Measurements from ENCODE around the gene TMEM86B.

TMEM86B gene

GRCh38 chr19:55246462-55247451 lies 18.2 kb upstream of the TMEM86B start:
- no peak overlapping the region for H3K4me3 ChIP-seq (ENCODE audit: low read length)
- H3K4me1 ChIP-seq (ENCODE audit: control insufficient read depth, insufficient read depth, low read length) = peaks cover 5% of the 10 kb centered on the region
- H3K4me2 ChIP-seq (ENCODE audit: low read length) = no peak overlapping the region
- no peaks in the 10 kb centered on the region for H3K9me3 ChIP-seq (replicated peaks; ENCODE audit: low read length)
- H3K9ac ChIP-seq (ENCODE audit: low read depth, low read length) = no peak overlapping the region
- H3K36me3 ChIP-seq (ENCODE audit: insufficient read depth, low read length) = peaks cover 34% of the 10 kb centered on the region
- no peaks in the 10 kb centered on the region for H3K27me3 ChIP-seq (ENCODE audit: control insufficient read depth, insufficient read depth, low read length)

- no peak overlapping the region for H3K9ac ChIP-seq (ENCODE audit: low read depth, low read length)
- peaks cover 45% of the 10 kb centered on the region for H3K36me3 ChIP-seq (ENCODE audit: insufficient read depth, low read length)
Measured at GRCh38 chr19:55245236-55245904, 16.8 kb upstream of the TMEM86B start.

GRCh38 chr19:55244004-55244680 lies 15.6 kb upstream of the TMEM86B start:
- Histone ChIP-seq H3K36me3 (ENCODE audit: insufficient read depth, low read length) (peaks cover 54% of the 10 kb centered on the region), H3K4me3 (ENCODE audit: low read length) (no peak overlapping the region)

More at GRCh38 chr19:55245236-55245904, 16.8 kb upstream of the TMEM86B start:
- Histone ChIP-seq H3K9me3 (replicated peaks; ENCODE audit: low read length) (no peaks in the 10 kb centered on the region), H3K27me3 (ENCODE audit: control insufficient read depth, insufficient read depth, low read length) (no peaks in the 10 kb centered on the region), H3K4me2 (ENCODE audit: low read length) (no peak overlapping the region), H3K4me3 (ENCODE audit: low read length) (no peak overlapping the region), H3K4me1 (ENCODE audit: control insufficient read depth, insufficient read depth, low read length) (no peaks in the 10 kb centered on the region)

GRCh38 chr19:55242517-55242916 lies 14.0 kb upstream of the TMEM86B start:
- Histone ChIP-seq H3K4me2 (ENCODE audit: low read length) (no peak overlapping the region), H3K4me3 (ENCODE audit: low read length) (no peak overlapping the region), H3K9me3 (replicated peaks; ENCODE audit: low read length) (no peaks in the 10 kb centered on the region), H3K27me3 (ENCODE audit: control insufficient read depth, insufficient read depth, low read length) (no peaks in the 10 kb centered on the region), H3K36me3 (ENCODE audit: insufficient read depth, low read length) (peaks cover 65% of the 10 kb centered on the region), H3K4me1 (ENCODE audit: control insufficient read depth, insufficient read depth, low read length) (no peaks in the 10 kb centered on the region), H3K9ac (ENCODE audit: low read depth, low read length) (no peak overlapping the region)

More at GRCh38 chr19:55244004-55244680, 15.6 kb upstream of the TMEM86B start:
- Histone ChIP-seq H3K4me2 (ENCODE audit: low read length) (no peak overlapping the region), H3K9ac (ENCODE audit: low read depth, low read length) (no peak overlapping the region), H3K4me1 (ENCODE audit: control insufficient read depth, insufficient read depth, low read length) (no peaks in the 10 kb centered on the region), H3K27me3 (ENCODE audit: control insufficient read depth, insufficient read depth, low read length) (no peaks in the 10 kb centered on the region), H3K9me3 (replicated peaks; ENCODE audit: low read length) (no peaks in the 10 kb centered on the region)

GRCh38 chr19:55241935-55242464 lies 13.4 kb upstream of the TMEM86B start:
- Histone ChIP-seq H3K36me3 (ENCODE audit: insufficient read depth, low read length) (peaks cover 71% of the 10 kb centered on the region), H3K4me1 (ENCODE audit: control insufficient read depth, insufficient read depth, low read length) (no peaks in the 10 kb centered on the region), H3K4me2 (ENCODE audit: low read length) (no peak overlapping the region), H3K9me3 (replicated peaks; ENCODE audit: low read length) (no peaks in the 10 kb centered on the region), H3K27me3 (ENCODE audit: control insufficient read depth, insufficient read depth, low read length) (no peaks in the 10 kb centered on the region), H3K9ac (ENCODE audit: low read depth, low read length) (no peak overlapping the region), H3K4me3 (ENCODE audit: low read length) (no peak overlapping the region)

GRCh38 chr19:55241143-55241934 lies 12.8 kb upstream of the TMEM86B start:
- H3K9ac ChIP-seq (ENCODE audit: low read depth, low read length) = no peak overlapping the region
- H3K4me1 ChIP-seq (ENCODE audit: control insufficient read depth, insufficient read depth, low read length) = no peaks in the 10 kb centered on the region
- H3K36me3 ChIP-seq (ENCODE audit: insufficient read depth, low read length) = peaks cover 73% of the 10 kb centered on the region
- H3K27me3 ChIP-seq (ENCODE audit: control insufficient read depth, insufficient read depth, low read length) = no peaks in the 10 kb centered on the region
- H3K4me2 ChIP-seq (ENCODE audit: low read length) = no peak overlapping the region
- H3K9me3 ChIP-seq (replicated peaks; ENCODE audit: low read length) = no peaks in the 10 kb centered on the region
- H3K4me3 ChIP-seq (ENCODE audit: low read length) = no peak overlapping the region

- no peaks in the 10 kb centered on the region for H3K9me3 ChIP-seq (replicated peaks; ENCODE audit: low read length)
- no peak overlapping the region for H3K9ac ChIP-seq (ENCODE audit: low read depth, low read length)
- no peaks in the 10 kb centered on the region for H3K4me1 ChIP-seq (ENCODE audit: control insufficient read depth, insufficient read depth, low read length)
- peaks cover 72% of the 10 kb centered on the region for H3K36me3 ChIP-seq (ENCODE audit: insufficient read depth, low read length)
- H3K4me2 ChIP-seq (ENCODE audit: low read length) = no peak overlapping the region
- H3K27me3 ChIP-seq (ENCODE audit: control insufficient read depth, insufficient read depth, low read length) = no peaks in the 10 kb centered on the region
- no peak overlapping the region for H3K4me3 ChIP-seq (ENCODE audit: low read length)
Measured at GRCh38 chr19:55240713-55241020, 12.1 kb upstream of the TMEM86B start.

GRCh38 chr19:55239004-55239403 lies 10.4 kb upstream of the TMEM86B start:
- Histone ChIP-seq H3K9me3 (replicated peaks; ENCODE audit: low read length) (no peaks in the 10 kb centered on the region), H3K4me1 (ENCODE audit: control insufficient read depth, insufficient read depth, low read length) (no peaks in the 10 kb centered on the region), H3K36me3 (ENCODE audit: insufficient read depth, low read length) (peaks cover 58% of the 10 kb centered on the region), H3K4me2 (ENCODE audit: low read length) (no peak overlapping the region), H3K27me3 (ENCODE audit: control insufficient read depth, insufficient read depth, low read length) (no peaks in the 10 kb centered on the region), H3K4me3 (ENCODE audit: low read length) (no peak overlapping the region), H3K9ac (ENCODE audit: low read depth, low read length) (no peak overlapping the region)

- H3K4me1 ChIP-seq (ENCODE audit: control insufficient read depth, insufficient read depth, low read length) = no peaks in the 10 kb centered on the region
- no peak overlapping the region for H3K4me3 ChIP-seq (ENCODE audit: low read length)
- no peaks in the 10 kb centered on the region for H3K9me3 ChIP-seq (replicated peaks; ENCODE audit: low read length)
- no peaks in the 10 kb centered on the region for H3K27me3 ChIP-seq (ENCODE audit: control insufficient read depth, insufficient read depth, low read length)
- peaks cover 61% of the 10 kb centered on the region for H3K36me3 ChIP-seq (ENCODE audit: insufficient read depth, low read length)
- no peak overlapping the region for H3K4me2 ChIP-seq (ENCODE audit: low read length)
- H3K9ac ChIP-seq (ENCODE audit: low read depth, low read length) = no peak overlapping the region
Measured at GRCh38 chr19:55238030-55238429, 9.5 kb upstream of the TMEM86B start.

GRCh38 chr19:55232986-55233385 lies 4.4 kb upstream of the TMEM86B start:
- Histone ChIP-seq H3K4me1 (ENCODE audit: control insufficient read depth, insufficient read depth, low read length) (no peaks in the 10 kb centered on the region), H3K36me3 (ENCODE audit: insufficient read depth, low read length) (peaks cover 60% of the 10 kb centered on the region), H3K4me2 (ENCODE audit: low read length) (no peak overlapping the region)

GRCh38 chr19:55232286-55232602 lies 3.7 kb upstream of the TMEM86B start:
- H3K4me3 ChIP-seq (ENCODE audit: low read length) = no peak overlapping the region
- H3K4me1 ChIP-seq (ENCODE audit: control insufficient read depth, insufficient read depth, low read length) = no peaks in the 10 kb centered on the region
- peaks cover 57% of the 10 kb centered on the region for H3K36me3 ChIP-seq (ENCODE audit: insufficient read depth, low read length)
- no peak overlapping the region for H3K9ac ChIP-seq (ENCODE audit: low read depth, low read length)
- H3K9me3 ChIP-seq (replicated peaks; ENCODE audit: low read length) = no peaks in the 10 kb centered on the region
- H3K27me3 ChIP-seq (ENCODE audit: control insufficient read depth, insufficient read depth, low read length) = no peaks in the 10 kb centered on the region
- H3K4me2 ChIP-seq (ENCODE audit: low read length) = no peak overlapping the region

More at GRCh38 chr19:55232986-55233385, 4.4 kb upstream of the TMEM86B start:
- H3K27me3 ChIP-seq (ENCODE audit: control insufficient read depth, insufficient read depth, low read length) = no peaks in the 10 kb centered on the region
- H3K9me3 ChIP-seq (replicated peaks; ENCODE audit: low read length) = no peaks in the 10 kb centered on the region
- H3K9ac ChIP-seq (ENCODE audit: low read depth, low read length) = no peak overlapping the region
- no peak overlapping the region for H3K4me3 ChIP-seq (ENCODE audit: low read length)
